Hepatocyte (in vitro differentiated cells): ENCODE results near the gene IGSF9. TPM values are rescaled to one million over a fixed set of nuclear protein-coding genes. Genes with fewer than 3 reads are reported as not detected.

Source experiments
- DNase-seq: peaks from one replicate; pipeline ENCODE4 v3.0.0-alpha.2; 2016; ENCODE audit warnings: low spot score
- H2AFZ ChIP-seq: fragments of 200-600 bp; sonication (generic); 2 replicates; pipeline ENCODE4 v1.6.0; 2016; ENCODE audit warnings: antibody characterized with exemption, mild to moderate bottlenecking
- H3K27ac ChIP-seq: fragments of 200-600 bp; sonication (generic); 2 replicates; pipeline ENCODE4 v1.5.1; 2016; ENCODE audit warnings: mild to moderate bottlenecking
- H3K27me3 ChIP-seq: fragments of 200-600 bp; sonication (generic); 2 replicates; pipeline ENCODE4 v1.6.1; 2016
- H3K36me3 ChIP-seq: fragments of 200-600 bp; sonication (generic); replicated peaks from 2 replicates; pipeline ENCODE4 v1.5.1; 2016; ENCODE audit warnings: low read depth; ENCODE audit not compliant: insufficient read depth
- H3K4me1 ChIP-seq: fragments of 200-600 bp; sonication (generic); 2 replicates; pipeline ENCODE4 v1.5.1; 2016; ENCODE audit warnings: mild to moderate bottlenecking, moderate library complexity; ENCODE audit not compliant: insufficient read depth
- H3K4me2 ChIP-seq: fragments of 200-600 bp; sonication (generic); 2 replicates; pipeline ENCODE4 v1.6.0; 2016
- H3K4me3 ChIP-seq: fragments of 200-600 bp; sonication (generic); 2 replicates; pipeline ENCODE4 v1.5.1; 2016; ENCODE audit warnings: mild to moderate bottlenecking
- H3K79me2 ChIP-seq: fragments of 200-600 bp; sonication (generic); 2 replicates; pipeline ENCODE4 v1.6.0; 2017; ENCODE audit warnings: mild to moderate bottlenecking
- H3K9me2 ChIP-seq: fragments of 200-600 bp; sonication (generic); replicated peaks from 2 replicates; pipeline ENCODE4 v1.6.0; 2017; ENCODE audit warnings: mild to moderate bottlenecking; ENCODE audit not compliant: insufficient read depth
- H3K9me3 ChIP-seq: fragments of 200-600 bp; sonication (generic); 2 replicates; pipeline ENCODE4 v1.5.1; 2016; ENCODE audit warnings: low read depth, mild to moderate bottlenecking
- H4K20me1 ChIP-seq: fragments of 200-600 bp; sonication (generic); 2 replicates; pipeline ENCODE4 v1.6.0; 2016; ENCODE audit warnings: mild to moderate bottlenecking; ENCODE audit not compliant: insufficient read depth, poor library complexity, severe bottlenecking
- EZH2 ChIP-seq: fragments of 200-600 bp; sonication (generic); IDR thresholded peaks from 2 replicates; pipeline ENCODE4 v1.6.1; 2016; ENCODE audit warnings: antibody characterized with exemption, mild to moderate bottlenecking, borderline replicate concordance
- EZH2phosphoT487 ChIP-seq: fragments of 200-600 bp; sonication (generic); IDR thresholded peaks from one replicate; pipeline ENCODE4 v1.6.1; 2018; ENCODE audit warnings: antibody characterized with exemption, mild to moderate bottlenecking, low read depth, moderate library complexity; ENCODE audit not compliant: unreplicated experiment, severe bottlenecking
- WGBS: methylation state at CpG from one replicate; pipeline ENCODE4 v1.1.6; 2016; ENCODE audit warnings: low lambda C conversion rate; ENCODE audit errors: missing lambda C conversion rate; 5-methylcytosine and 5-hydroxymethylcytosine counted together
- polyA plus RNA-seq: library from polyadenylated mRNA; unstranded; fragments of >200 nt; fragmentation: Nextera tagmentation; extraction: Ambion mirVana; gene quantifications from 2 replicates; pipeline ENCODE4 v1.2.1, GENCODE V29; 2016
- total RNA-seq: library from RNA; depleted of rRNA; stranded (reverse); fragments of >200 nt; gene quantifications from 2 replicates; pipeline ENCODE4 v1.2.3, GENCODE V29; 2014
- TF ChIP-seq, protein P1 (sequence below): fragments of 200-600 bp; sonication (generic); IDR thresholded peaks from 2 replicates; pipeline ENCODE4 v1.5.1; 2016; ENCODE audit warnings: antibody characterized with exemption, mild to moderate bottlenecking; ENCODE audit not compliant: poor library complexity

IGSF9 gene
- total and polyA plus RNA-seq, 2 experiments from 2014 or later, result 8.2 to 22.5 TPM

DNA sequence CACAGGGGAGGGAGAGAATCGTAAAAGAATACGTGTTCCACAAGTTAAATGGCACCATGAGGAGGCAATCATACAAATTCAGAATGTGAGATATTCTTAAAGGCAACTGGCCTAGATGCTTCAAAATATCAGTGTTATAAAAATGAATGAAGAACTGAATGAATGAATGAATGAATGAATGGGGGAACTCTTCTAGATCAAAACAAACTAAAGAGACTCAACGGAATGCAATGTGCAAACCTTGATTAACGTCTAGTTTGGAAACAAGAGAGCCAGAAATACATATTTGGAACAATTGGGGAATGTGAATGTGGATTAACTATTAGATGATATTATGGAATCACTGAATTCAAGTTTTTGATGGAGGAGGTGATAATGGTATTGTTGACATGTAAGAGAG, 62.3 kb downstream of the IGSF9 start:
- no peaks in the 10 kb centered on the region for H4K20me1 ChIP-seq
- H3K4me3 ChIP-seq, result no peak overlapping the region
- peaks cover 2% of the 10 kb centered on the region for H3K4me1 ChIP-seq
- WGBS, result 66% methylated on average over 4 of the region's 4 CpGs
- TF ChIP-seq, protein P1, sequence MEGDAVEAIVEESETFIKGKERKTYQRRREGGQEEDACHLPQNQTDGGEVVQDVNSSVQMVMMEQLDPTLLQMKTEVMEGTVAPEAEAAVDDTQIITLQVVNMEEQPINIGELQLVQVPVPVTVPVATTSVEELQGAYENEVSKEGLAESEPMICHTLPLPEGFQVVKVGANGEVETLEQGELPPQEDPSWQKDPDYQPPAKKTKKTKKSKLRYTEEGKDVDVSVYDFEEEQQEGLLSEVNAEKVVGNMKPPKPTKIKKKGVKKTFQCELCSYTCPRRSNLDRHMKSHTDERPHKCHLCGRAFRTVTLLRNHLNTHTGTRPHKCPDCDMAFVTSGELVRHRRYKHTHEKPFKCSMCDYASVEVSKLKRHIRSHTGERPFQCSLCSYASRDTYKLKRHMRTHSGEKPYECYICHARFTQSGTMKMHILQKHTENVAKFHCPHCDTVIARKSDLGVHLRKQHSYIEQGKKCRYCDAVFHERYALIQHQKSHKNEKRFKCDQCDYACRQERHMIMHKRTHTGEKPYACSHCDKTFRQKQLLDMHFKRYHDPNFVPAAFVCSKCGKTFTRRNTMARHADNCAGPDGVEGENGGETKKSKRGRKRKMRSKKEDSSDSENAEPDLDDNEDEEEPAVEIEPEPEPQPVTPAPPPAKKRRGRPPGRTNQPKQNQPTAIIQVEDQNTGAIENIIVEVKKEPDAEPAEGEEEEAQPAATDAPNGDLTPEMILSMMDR, result no peak
- TF ChIP-seq EZH2 (no peak), EZH2phosphoT487 (no peak)
- no peaks in the 10 kb centered on the region for H3K36me3 ChIP-seq
- no peak overlapping the region for H3K27ac ChIP-seq
- H3K9me2 ChIP-seq, result no peaks in the 10 kb centered on the region
- no peak overlapping the region for H2AFZ ChIP-seq
- no peaks in the 10 kb centered on the region for H3K79me2 ChIP-seq
- DNase-seq, result no peak
- no peaks in the 10 kb centered on the region for H3K27me3 ChIP-seq
- no peaks in the 10 kb centered on the region for H3K9me3 ChIP-seq
- no peak overlapping the region for H3K4me2 ChIP-seq

DNA sequence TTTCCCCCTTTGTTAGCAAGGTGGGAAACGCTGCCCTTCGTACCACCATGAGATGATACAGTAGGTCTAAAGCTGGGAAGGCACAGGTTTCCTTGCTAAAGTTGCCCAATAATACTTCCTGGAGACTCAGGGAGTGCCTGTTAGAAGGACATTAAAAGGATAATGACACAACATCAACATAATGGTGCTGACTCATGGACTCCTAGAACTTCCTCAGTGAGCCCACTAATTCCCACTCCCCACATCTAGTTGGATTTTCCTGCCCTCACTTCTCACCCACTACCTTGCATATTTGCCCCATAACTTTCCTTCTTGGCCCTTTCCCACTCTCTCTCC, 62.9 kb downstream of the IGSF9 start:
- Histone ChIP-seq H3K27ac (peak overlapping the region; percentile 37), H3K79me2 (no peaks in the 10 kb centered on the region), H3K9me3 (no peaks in the 10 kb centered on the region), H2AFZ (no peak overlapping the region), H3K27me3 (no peaks in the 10 kb centered on the region), H3K4me3 (no peak overlapping the region), H4K20me1 (no peaks in the 10 kb centered on the region), H3K4me1 (peaks cover 2% of the 10 kb centered on the region), H3K9me2 (no peaks in the 10 kb centered on the region), H3K4me2 (no peak overlapping the region), H3K36me3 (no peaks in the 10 kb centered on the region)
- TF ChIP-seq EZH2phosphoT487, result no peak
- TF ChIP-seq, protein P1, result no peak
- no peak for DNase-seq
- 93% methylated on average over 2 of the region's 2 CpGs for WGBS

DNA sequence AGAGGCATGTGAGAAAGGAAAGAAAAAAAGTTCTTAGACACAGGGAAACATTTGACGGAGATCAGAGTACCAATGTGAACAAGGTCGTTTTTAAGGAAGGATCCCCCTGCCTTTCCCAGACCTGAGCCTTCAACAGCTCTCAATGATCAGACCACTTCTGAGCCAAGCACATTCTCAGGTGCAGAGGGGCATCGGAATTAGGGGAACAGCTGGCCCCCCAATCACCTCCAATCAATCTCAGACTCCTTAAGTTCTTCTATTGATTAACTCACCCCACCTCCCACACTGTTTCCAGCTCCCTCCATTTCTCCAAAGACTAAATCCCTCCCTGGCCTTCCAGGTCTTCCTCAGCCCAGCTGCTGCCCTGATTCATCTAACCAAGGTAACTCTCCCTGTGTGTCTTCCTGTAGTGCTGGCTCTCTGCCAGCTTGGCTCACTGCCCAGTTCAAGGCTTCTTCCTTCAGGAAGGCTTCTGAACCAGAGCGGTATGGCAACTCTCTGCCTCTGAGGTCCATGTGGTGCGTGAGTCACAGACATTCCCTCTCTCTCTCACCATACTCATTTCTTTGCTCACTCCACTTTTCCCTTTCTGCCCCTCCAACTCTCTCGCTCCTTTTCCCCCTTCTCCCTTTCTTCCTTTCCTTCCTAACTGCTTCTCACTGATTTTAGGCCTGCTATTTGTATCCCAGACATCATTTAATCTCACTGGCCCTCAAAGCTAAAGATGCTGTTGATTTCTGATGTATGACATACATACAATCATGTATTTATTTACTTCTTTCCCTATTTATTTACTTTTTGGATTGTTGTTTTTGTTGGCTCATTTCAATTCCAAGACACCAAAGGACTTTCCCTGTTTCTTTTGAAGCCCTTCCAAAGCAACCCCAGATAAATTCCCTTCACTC, 63.5 kb downstream of the IGSF9 start:
- no peak overlapping the region for H3K4me3 ChIP-seq
- H3K79me2 ChIP-seq, result no peaks in the 10 kb centered on the region
- peaks cover 2% of the 10 kb centered on the region for H3K4me1 ChIP-seq
- WGBS, result 68% methylated on average over 6 of the region's 6 CpGs
- peak; percentile 91 for DNase-seq
- TF ChIP-seq, protein P1, result no peak
- TF ChIP-seq EZH2phosphoT487 (no peak), EZH2 (no peak)
- H3K9me2 ChIP-seq, result no peaks in the 10 kb centered on the region
- no peaks in the 10 kb centered on the region for H3K36me3 ChIP-seq
- no peak overlapping the region for H3K4me2 ChIP-seq
- H3K27me3 ChIP-seq, result no peaks in the 10 kb centered on the region
- no peak overlapping the region for H2AFZ ChIP-seq
- no peaks in the 10 kb centered on the region for H3K9me3 ChIP-seq
- H4K20me1 ChIP-seq, result no peaks in the 10 kb centered on the region
- peak overlapping the region; percentile 37 for H3K27ac ChIP-seq
